ENCODE measurements around the gene SLC30A7.
"Not testable (repeated sequence)": the region's sequence is repeated elsewhere in the genome, so short reads cannot be mapped to it uniquely, and the experiment has no call there.

Gene SLC30A7, protein sequence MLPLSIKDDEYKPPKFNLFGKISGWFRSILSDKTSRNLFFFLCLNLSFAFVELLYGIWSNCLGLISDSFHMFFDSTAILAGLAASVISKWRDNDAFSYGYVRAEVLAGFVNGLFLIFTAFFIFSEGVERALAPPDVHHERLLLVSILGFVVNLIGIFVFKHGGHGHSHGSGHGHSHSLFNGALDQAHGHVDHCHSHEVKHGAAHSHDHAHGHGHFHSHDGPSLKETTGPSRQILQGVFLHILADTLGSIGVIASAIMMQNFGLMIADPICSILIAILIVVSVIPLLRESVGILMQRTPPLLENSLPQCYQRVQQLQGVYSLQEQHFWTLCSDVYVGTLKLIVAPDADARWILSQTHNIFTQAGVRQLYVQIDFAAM

DNA sequence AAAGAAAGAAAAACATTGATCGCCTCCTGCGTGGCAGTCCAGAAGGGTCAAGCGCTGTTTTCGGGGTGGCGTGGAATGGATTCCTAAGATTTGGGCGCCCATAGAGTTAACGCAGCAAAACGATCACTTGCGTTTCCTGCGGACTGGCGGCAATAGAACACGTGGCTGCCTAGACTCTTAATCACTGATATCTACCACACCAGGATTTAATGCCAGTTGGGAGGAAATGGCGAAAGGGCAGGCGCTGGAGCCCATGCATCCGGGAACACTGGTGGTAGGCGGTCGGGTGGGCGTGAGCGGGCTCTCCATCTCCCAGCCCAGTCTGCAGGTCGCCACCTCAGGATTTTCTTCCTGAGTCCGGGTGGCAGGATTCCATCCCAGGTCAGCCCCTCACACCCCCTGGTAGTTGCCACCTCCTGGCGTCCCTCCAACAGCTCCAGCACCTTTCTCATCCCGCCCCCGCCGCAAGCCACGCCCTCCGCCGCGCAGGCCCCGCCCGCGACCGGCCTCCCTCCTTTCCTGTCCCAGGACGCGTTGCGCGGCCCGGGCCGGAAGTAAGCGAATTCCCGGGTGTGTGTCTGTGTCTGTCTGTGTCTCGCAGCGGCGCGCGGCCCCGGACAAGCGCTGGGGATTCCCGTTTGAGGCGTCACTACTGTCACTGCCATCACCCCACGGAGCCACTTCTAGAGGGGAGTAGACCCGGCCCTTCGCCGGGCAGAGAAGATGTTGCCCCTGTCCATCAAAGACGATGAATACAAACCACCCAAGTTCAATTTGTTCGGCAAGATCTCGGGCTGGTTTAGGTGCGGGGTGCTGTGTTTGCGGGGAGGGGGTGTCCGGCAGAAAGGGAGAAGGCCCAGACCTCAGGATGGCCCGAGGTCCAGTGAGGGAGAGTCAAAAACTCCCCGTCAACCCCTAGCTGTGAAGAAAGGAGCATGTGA is at the start of gene SLC30A7:
Gene SLC30A7 (plus strand): TSS at position 551 of the 941 bp plus-strand sequence. CDS start 173 bp downstream, at position 724.
- in situ Hi-C loops (cut with HindIII; ENCODE audit: low sequenced_read_pairs), result no loop called here

DNA sequence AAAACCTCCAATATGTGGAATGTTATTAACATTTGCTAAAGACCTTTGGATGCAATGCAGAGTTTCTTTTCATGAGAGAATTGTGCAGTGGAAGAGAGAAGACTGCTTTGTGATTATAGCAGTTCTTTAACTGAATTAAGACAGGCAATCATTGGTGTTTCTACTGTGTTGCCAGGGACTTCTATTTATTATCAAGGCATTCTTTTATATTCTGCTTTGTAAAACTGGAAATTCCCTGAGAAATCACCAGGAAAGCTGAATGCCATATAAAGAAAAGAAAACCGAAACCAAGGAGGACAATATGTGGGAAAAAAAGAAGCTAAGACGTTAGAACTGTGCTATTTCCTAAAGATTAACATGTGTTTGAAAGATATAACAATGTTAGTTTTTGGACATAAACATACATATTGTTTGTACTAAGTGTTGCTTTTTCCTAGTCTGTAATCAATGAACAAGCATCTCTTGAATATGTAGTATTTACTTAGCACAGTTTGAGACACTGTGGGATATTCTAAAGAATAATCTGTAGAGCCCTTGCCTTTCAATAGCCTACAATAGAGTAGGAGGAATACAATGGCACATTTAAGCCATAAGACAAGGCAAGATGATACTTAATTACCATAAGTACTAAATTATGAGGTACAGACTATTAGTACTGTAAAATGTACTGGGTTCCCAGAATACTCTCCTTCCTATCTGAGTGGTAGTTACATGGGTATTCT is 48.4 kb upstream of the SLC30A7 start:
- in situ Hi-C loops (cut with HindIII; ENCODE audit: low sequenced_read_pairs), result no loop called here

DNA sequence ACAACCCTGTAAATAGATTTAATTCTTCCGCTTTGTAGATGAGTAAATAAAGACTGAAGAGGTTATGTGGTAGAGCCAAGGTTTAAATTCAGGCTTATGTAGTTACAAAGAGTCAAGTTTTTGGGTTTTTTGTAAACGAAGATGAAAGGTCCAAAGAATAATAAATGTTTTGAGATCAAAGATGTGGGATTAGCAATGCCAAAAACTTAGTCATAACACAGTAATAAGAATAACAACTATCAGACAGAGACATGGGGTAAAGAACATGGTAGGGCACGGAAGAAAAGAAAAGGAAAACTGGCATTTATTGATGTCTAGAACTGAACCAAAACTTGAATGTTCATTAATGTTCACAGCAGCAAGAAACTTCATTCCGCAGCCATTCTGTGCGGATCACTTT is 44.2 kb upstream of the SLC30A7 start:
- in situ Hi-C loops (cut with HindIII; ENCODE audit: low sequenced_read_pairs), result no loop called here

DNA sequence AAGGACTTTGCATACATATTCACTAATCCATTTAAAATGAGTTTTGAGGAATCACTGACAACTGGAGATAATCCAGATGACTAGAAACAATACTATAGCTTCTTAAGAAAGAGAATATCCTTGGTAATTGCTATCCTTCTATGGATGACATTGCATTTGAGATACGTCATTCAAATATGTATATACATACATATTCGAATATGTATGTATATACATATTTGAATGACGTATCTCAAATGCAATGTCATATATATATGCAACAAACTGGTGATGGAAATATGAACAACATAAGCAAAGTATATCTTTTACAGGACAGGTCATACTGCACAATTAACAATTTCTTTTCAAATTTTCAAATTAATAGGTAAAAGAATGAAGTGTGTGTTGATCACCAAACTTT is 42.9 kb upstream of the SLC30A7 start:
- in situ Hi-C loops (cut with HindIII; ENCODE audit: low sequenced_read_pairs), result no loop called here

DNA sequence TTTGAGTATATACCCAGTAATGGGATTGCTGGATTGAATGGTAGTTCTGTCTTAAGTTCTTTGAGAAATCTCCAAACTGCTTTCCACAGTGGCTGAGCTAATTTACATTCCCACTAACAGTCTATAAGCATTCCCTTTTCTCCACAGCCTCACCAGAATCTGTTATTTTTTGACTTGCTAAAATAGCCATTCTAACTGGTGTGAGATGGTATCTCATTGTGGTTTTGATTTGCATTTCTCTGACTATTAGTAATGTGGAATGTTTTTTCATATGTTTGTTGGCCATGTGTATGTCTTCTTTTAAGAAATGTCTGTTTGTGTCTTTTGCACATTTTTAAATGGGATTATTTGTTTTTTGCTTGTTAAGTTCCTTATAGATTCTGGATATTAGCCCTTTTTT is 40.8 kb upstream of the SLC30A7 start:
- in situ Hi-C loops (cut with HindIII; ENCODE audit: low sequenced_read_pairs), result not testable (repeated sequence)

DNA sequence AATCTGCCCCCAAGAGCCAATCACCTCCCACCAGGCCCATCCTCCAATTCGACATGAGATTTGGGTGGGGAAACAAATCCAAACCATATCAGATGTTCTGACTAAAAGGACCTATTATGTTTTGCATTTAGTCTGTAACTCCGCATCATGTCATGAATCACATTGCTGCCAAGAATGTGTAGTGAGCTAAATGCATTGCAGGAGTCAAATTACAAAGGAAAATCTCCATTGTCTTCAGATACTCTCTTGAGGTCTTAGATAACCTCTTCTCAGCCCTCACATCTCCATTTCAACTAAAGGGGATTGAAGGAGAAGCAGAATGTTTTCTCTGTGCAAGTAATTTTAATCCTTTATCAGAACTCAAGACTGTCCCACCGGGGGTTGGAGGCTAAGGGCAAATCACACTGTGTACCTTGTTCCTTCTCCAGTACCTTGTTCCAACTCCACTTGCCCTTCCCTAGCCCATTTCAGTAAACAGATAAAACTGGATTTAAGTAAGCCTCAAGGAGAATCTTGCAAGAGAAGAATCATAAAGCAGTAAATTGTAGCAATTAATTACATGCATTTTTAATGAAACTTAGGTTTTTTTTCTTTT is 35.4 kb upstream of the SLC30A7 start:
- in situ Hi-C loops (cut with HindIII; ENCODE audit: low sequenced_read_pairs), result loop anchor here (5.0 kb wide), 3 partner anchors 78 to 398 kb away; no protein-coding TSS in a partner anchor

DNA sequence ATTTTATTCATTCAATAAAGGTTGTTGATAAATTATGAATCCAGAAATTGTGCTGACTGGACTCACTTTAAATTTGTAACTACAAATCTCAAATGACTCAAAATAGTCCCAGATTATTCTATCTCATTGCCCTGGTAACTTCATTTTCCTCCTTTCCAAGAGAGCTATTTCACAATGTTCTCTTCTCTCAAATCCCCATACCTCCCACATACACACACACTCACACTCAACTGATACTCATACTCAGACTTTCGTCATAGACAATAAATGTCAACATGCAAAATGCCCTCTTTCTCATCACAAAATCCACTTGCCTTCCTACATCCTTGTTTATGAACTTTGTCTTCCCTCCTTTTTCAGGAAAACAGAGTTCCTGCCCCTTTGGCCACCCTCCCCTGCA is 34.5 kb upstream of the SLC30A7 start:
- in situ Hi-C loops (cut with HindIII; ENCODE audit: low sequenced_read_pairs), result loop anchor here (5.0 kb wide), 3 partner anchors 79 to 399 kb away; no protein-coding TSS in a partner anchor

DNA sequence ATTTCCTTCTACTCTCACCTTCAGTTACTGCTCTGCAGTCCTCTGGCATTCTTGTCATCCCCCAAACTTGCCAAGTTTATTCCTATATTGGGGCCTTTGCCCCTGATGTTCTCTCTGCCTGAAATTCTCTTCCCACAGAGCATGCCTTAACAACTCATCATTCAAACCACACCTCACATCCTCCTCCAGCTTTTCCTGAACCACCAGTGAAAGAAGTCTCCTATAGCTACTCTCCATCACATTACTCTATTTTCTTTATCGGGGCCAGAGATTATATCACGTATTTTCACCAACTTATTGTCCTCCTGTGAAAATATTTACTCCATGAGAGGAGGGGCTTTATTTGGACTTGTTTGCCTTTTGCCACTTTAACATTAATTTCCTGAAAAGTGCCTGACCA is 33.3 kb upstream of the SLC30A7 start:
- in situ Hi-C loops (cut with HindIII; ENCODE audit: low sequenced_read_pairs), result loop anchor here (5.0 kb wide), 3 partner anchors 80 to 400 kb away; no protein-coding TSS in a partner anchor

DNA sequence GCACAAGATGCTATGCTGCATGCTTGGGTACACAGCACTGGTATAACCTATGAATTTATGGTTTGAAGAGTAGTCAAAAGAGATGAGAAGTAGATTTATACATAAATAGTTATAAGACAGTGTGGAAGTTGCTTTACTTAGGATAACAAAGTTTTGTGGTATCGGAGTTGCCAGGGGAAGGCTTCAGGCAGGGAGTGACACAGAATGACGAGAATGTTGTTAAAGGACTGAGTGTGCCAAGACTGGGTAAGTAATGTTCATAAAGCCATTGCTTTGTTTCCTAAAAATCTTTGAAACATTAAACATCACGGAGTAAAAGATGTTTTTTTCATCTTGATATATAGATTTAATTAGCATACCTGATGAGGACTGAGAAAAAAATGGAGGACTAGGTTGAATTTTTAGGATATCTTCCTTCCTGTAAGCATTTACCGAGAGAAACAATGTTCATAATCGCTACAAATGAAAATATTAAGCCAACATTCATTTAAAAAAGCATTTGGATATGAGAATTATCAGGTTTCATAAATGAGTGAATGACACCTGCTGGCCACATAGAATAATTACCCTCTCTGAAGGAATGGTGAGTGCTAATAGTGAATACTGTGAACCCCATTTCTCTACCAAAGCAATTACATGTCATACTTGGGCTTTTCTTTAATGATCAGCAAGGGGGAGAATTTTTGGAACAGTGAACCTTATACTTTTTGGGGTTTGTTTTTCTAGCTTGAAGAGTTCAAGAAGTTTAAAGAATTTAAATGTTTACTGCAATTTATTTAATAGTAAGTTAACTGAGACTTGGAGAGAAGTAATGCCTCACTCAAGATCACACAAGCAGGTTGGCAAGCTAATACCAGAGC is 29.6 kb upstream of the SLC30A7 start:
- in situ Hi-C loops (cut with HindIII; ENCODE audit: low sequenced_read_pairs), result no loop called here

DNA sequence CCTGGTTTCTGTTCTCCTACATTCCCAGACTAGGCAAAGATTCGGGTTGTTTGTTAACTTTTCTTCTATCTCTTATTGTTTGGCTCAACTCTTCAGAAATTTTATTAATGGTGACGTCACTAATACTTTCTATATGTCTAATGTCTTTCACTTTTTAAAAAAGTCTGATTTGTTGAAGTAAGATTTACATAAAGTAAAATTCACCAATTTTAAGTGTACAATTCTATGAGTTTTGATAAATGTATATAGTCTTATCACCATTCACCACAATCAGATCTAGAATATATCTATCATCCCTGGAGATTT is 29.0 kb upstream of the SLC30A7 start:
- in situ Hi-C loops (cut with HindIII; ENCODE audit: low sequenced_read_pairs), result no loop called here

DNA sequence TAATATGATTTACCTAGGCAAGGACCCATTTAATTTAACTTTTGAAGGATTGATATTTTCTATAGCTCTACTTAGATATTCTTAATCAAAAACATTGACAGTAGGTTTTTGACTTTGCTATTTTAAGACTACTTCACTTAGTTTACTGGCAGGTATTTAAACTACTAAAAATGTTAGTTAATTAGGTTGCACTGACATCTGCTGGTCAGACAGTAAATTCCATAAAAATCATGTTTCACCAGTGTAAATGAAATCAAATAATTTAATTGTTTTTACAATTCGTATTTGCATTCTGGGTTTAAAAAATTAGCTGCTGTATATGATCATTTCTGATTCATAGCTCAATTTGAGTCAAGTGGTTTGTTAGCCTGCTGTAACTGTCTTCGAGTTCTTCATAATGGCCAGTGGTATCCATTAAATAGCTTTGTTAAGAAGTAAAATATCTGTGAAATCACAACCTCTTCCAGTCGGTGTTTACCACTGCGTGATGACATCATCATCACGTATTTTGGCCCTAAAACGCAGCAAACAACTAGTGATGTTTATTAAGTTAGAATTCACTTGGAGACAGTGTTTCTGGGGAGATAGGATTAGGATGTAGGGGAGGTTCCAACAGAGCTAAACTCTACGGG is 27.4 kb upstream of the SLC30A7 start:
- in situ Hi-C loops (cut with HindIII; ENCODE audit: low sequenced_read_pairs), result no loop called here

DNA sequence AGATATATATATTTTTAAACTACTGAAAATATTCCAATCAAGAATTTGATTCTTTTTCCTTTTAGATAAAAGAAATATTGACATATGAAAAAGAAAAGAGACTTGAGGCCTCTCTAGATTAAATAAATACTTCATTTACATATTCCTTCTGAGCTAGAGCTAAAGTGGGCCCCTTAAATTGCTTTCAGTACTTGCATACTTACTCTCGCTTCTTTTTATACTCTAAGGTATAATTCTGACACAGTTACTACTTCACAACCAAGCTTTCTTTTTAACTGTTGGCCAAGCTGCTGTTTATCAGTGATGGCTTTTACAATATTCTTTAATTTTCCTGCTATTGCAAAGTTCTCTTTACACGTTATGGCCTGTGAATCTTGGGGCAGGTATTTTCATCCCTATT is 25.9 kb upstream of the SLC30A7 start:
- in situ Hi-C loops (cut with HindIII; ENCODE audit: low sequenced_read_pairs), result no loop called here

DNA sequence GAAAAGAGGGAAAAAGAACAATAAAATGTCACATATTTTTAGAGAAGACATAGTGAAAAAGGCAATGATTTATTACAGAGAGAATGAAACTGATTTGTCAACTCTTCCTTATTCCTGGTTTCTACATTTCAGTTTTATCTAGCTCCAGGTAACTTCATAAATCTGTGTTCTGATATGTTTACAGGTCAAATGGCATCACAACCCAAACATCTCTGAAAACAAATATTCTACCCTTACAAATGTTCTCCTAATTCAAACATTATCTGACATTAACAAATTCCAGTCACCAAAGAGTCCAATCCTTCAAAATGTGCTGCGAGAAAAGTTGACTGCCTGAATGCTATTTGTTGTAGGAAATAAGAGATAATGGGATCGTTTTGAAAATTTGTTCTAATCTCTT is 21.5 kb upstream of the SLC30A7 start:
- in situ Hi-C loops (cut with HindIII; ENCODE audit: low sequenced_read_pairs), result no loop called here

DNA sequence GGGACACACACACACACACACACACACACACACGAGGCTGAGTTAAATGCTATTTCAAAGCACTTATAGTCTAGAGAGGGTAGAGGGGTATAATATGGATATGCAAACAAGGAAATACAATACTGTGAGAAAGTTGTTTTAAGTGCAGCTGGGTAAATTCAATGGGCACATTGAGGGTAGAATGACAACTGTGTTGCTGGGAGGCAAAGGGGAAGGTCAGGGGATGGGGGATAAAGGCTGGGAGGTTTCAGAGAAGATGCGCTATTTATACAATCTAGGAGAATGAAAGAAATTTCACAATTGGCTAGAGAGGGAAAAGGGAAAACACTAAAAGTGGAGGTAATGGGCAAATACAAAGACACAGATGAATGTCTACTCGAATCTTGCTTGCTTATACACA is 20.7 kb upstream of the SLC30A7 start:
- in situ Hi-C loops (cut with HindIII; ENCODE audit: low sequenced_read_pairs), result no loop called here

DNA sequence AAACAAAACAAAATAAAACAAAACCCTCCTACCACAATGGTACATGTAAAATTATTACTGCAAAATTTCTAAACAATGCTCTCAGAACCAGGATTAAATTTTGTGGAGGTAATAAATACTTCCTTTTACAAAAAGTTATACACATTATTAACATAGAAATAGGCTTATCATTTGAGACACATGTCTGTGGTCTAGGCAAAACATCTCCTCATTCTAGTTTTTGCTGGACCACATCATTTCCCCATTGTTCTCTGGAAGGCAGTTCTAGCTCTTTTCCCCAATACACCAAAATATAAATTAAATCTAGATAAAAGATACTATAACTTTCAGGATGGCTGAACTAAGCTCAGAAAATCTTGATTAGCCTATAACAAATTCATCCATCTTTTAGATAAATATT is 19.6 kb upstream of the SLC30A7 start:
- in situ Hi-C loops (cut with HindIII; ENCODE audit: low sequenced_read_pairs), result no loop called here

DNA sequence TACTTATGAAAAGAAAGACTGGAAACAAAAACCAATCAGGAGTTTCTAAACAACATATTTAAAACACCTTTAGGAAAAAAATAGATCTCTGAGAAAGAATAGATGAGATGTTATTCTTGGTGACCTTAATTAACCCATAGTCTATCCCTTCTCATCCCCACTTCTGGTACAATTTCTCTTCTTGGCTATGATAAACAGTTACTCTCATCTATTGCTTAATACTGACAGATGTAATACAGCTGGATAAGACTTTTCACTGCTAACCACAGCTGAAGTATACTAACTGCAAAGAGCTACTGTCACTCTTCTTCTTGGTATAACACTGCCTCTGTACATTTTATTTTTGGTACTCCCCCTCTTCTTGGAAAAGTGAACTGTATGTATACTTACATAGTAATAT is 16.5 kb upstream of the SLC30A7 start:
- in situ Hi-C loops (cut with HindIII; ENCODE audit: low sequenced_read_pairs), result no loop called here

DNA sequence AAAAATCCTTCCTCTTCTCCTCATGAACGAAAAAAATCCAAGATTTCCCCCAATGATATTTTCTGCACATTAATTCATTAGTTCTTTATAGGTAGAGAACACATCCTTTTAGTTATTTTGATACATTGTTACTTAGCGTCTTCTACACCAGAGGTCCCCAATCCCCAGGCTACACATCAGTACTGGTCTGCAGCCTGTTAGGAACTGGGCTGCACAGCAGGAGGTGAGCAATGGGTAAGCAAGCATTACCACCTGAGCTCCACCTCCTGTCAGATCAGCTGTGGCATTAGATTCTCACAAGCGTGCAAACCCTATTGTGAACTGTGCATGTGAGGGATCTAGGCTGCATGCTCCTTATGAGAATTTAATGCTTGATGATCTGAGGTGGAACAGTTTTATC is 14.2 kb upstream of the SLC30A7 start:
- in situ Hi-C loops (cut with HindIII; ENCODE audit: low sequenced_read_pairs), result no loop called here

DNA sequence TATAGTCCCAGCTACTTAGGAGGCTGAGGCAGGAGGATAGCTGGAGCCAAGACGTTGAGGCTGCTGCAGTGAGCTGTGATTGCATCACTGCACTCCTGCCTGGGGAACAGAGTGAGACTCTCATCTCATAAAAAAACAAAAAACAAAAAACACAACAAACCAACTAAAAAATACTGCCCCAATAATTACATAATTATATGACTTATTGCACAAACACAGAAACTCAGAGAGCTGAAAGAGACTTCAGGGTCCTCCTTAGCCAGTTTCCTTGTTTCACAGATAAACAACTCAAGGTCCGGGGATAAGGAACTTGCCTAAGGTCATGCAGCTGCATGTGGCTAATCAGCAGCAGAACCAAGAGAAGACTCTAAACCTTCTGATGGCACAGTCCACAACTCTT is 13.2 kb upstream of the SLC30A7 start:
- in situ Hi-C loops (cut with HindIII; ENCODE audit: low sequenced_read_pairs), result no loop called here

DNA sequence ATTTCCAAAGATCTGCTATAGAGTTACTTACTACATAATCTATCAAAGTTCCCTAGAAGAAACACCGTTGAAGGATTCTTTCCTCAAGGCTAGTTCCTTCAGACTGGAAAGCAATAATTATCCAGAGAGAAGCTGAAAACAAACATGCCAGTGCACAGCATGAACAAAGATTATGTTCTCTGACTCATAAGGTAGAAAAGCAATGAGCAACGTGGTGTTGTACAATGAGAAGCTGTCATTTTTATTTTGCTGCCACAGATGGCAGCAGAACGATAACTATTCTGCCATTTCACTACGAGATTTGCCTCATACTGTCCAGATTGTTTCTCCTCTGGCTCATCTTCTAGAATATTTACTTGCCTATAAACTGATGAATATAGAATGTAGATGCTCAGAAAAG is 11.9 kb upstream of the SLC30A7 start:
- in situ Hi-C loops (cut with HindIII; ENCODE audit: low sequenced_read_pairs), result no loop called here

DNA sequence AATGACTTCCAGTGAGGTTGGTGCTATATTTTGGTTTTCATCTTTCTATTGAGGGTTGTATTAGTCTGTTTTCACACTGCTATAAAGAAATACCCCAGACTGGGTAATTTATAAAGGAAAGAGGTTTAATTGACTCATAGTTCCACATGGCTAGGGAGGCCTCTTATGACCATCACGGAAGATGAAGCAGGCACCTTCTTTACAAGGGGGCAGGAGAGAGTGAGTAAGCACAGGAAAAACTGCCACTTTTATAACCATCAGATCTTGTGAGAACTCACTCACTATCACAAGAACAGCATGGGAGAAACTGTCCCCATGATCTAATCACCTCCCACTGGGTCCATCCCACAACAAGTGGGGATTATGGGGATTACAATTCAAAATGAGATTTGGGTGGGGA is 6.9 kb upstream of the SLC30A7 start:
- in situ Hi-C loops (cut with HindIII; ENCODE audit: low sequenced_read_pairs), result not testable (repeated sequence)
